HEK293T (cell line): ENCODE results near the gene OR4D1.

Experiments used
- ARNT ChIP-seq: fragments of 450-650 bp; IDR thresholded peaks from 2 replicates; pipeline ENCODE4 v1.6.1; 2017; ENCODE audit warnings: mild to moderate bottlenecking
- FOXA1 ChIP-seq: fragments of 450-650 bp; IDR thresholded peaks from 2 replicates; pipeline ENCODE4 v1.6.1; 2016; ENCODE audit warnings: mild to moderate bottlenecking
- FOXM1 ChIP-seq: fragments of 450-650 bp; IDR thresholded peaks from 2 replicates; pipeline ENCODE4 v1.6.1; 2017; ENCODE audit warnings: mild to moderate bottlenecking, borderline replicate concordance
- LEF1 ChIP-seq: fragments of 450-650 bp; IDR thresholded peaks from 2 replicates; pipeline ENCODE4 v1.6.1; 2017; ENCODE audit warnings: mild to moderate bottlenecking, borderline replicate concordance
- NFRKB ChIP-seq: fragments of 450-650 bp; IDR thresholded peaks from 2 replicates; pipeline ENCODE4 v1.6.1; 2016; ENCODE audit warnings: mild to moderate bottlenecking, moderate library complexity
- SP1 ChIP-seq: fragments of 450-650 bp; IDR thresholded peaks from 2 replicates; pipeline ENCODE4 v1.6.1; 2017
- SUZ12 ChIP-seq: fragments of 450-650 bp; IDR thresholded peaks from 2 replicates; pipeline ENCODE4 v1.6.1; 2016; ENCODE audit warnings: mild to moderate bottlenecking
- TARDBP ChIP-seq: fragments of 450-650 bp; IDR thresholded peaks from 2 replicates; pipeline ENCODE4 v1.6.1; 2016
- ZNF384 ChIP-seq: fragments of 450-650 bp; IDR thresholded peaks from 2 replicates; pipeline ENCODE4 v1.6.1; 2016

GRCh38 chr17:58191241-58191896 is 43.2 kb downstream of the OR4D1 start:
- TF ChIP-seq ARNT (no peak), TARDBP (no peak), ZNF384 (no peak), FOXM1 (no peak), SUZ12 (no peak), LEF1 (no peak), NFRKB (no peak), FOXA1 (no peak), SP1 (no peak)
